H1 (cell line): Measurements from ENCODE around the gene TAX1BP3. TPM values are rescaled to one million over a fixed set of nuclear protein-coding genes. Genes with fewer than 3 reads are reported as not detected.

Source experiments
- RAD21 ChIP-seq, 2 experiments: IDR thresholded peaks in 1 of 2; conservative IDR thresholded peaks in 1 of 2; 2 replicates each; pipeline ENCODE4 v1.6.1; 2011; ENCODE audit warnings: low read depth in 2 of 2, low read length in 2 of 2, improper control_type of control experiment in 1 of 2, inconsistent platforms in 1 of 2, mild to moderate bottlenecking in 1 of 2, moderate library complexity in 1 of 2
- SP4 ChIP-seq: IDR thresholded peaks from 2 replicates; pipeline ENCODE4 v1.6.1; 2012; ENCODE audit warnings: low read length, inconsistent platforms
- polyA plus RNA-seq, 7 experiments: library from polyadenylated mRNA; depleted of rRNA in 3 of 7; stranded (reverse) in 5 of 7; unstranded in 2 of 7; fragments of >200 nt in 5 of 7; fragments of 200-250 nt in 2 of 7; gene quantifications; 1 replicate in 5 of 7; 2 replicates in 1 of 7; 4 replicates in 1 of 7; pipeline versions ENCODE4 v1.2.1 to v1.2.3, GENCODE V29; 2011 to 2013; ENCODE audit warnings: missing spikeins in 2 of 7, mixed read lengths in 2 of 7
- total RNA-seq: library from RNA; stranded (reverse); fragmentation: NEBNext Ultra II Directional; extraction: Animal tissue kit (Norgen Biotek cat#: 25700); gene quantifications from 2 replicates; pipeline ENCODE4 v1.2.1, GENCODE V29; 2021

The TAX1BP3 gene
- total and polyA plus RNA-seq, 2 of the 8 experiments (the other 6 are each of a cell fraction or from before 2014, with no cell fraction given), result 65.3 to 81.8 TPM

DNA sequence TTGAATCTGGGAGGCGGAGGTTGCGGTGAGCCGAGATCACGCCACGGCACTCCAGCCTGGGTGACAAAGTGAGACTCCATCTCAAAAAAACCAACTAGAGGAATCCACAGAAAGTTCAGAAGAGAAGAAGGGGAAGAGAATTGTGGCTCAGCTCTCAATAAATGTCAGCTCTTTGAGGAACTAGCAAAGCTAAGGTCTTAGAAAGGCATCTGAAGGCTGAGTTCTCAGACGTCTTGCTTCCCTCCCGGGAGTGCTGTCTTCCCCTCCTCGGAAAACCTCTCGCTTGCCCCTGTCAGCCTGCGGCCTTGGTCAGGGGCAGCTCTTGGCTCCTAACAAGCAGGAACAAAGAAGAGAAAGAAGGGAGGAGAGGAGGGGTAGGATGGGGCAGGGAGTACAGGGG, 37.6 kb downstream of the TAX1BP3 start (continued):
- no peak for TF ChIP-seq RAD21 (IDR thresholded peaks at IDR 0.05 in 1 of 2, conservative IDR thresholded peaks at IDR 0.05 in 1 of 2; ENCODE audit: low read depth in 2 of 2, low read length in 2 of 2)
- TF ChIP-seq SP4, result no peak
